NCI-H2171 treated with DMSO at 0.1 percent for 48 hours (cell line): Measurements from ENCODE around the gene PFKM.

Experiments used
- DNase-seq: peaks from one replicate; lab custom pipeline; 2025; lab: John Stamatoyannopoulos, UW

PFKM gene

DNA sequence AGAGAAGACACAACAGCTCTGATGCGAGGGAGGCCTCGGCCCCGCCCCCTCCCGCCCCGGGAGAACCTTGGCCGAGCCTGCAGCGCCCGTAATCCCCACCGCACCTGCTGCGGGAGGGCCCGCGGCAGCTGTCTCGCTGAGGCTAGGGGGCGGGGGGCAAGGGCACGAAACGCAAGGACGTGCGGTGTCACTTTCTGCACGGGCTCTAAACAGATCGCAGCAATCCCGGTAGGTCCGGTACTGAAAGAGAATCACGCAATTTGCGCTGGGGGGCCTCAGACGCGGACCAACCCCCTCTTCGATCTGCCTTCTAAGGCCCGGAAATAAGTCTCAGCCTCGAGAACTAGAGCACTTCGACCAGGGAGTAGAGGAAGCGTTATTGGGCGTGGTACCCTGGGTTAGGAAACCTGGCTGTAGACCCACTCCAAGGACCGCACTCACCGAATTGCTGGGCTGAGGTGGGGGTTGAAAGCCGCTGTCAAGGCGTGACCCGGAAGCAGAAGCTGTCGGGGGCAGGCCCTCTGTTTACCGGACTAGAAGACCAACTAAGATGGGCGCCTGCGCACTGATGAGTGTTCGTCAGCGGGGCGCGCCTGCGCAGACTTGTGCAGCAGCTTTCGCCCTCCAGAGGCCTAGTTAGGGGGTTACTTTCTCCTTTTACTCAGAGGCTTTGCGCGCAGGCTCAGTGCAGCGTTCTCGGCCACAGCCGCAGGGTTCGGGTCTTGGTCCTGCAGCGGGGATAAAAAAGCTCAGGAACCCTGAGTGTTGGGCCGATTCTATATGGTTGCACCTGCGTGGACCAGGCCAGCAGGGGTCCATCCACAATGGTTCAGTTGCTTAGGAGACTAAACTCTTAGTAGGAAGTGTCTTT is 38.1 kb downstream of the PFKM start, which contains the start of gene ASB8:
Gene ASB8 (minus strand): TSS at position 498 of the 871 bp plus-strand sequence. CDS start 4,019 bp downstream, outside the sequence.
- DNase-seq = peak; percentile 99

DNA sequence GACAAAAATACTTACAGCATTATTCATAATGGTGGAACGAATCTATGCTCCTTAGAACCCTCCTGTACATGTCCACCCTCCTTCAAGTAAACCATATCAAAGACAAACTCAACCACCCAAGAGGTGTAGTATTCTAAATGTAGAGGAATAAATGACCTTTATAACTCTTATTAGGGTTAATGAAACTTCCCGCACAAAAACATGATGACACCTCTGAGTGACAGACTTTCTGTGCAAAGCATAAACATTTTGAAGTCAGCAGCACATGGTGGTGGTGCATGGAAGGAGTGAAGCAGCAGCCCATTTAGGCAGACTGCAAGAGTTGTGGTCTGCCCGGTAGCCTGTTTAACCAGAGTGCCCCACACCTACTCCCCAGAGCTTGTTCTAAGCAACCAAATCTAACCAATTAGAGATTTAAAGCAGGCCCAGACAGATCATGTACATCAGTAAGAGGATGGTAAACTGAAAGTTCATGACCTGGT is 38.8 kb downstream of the PFKM start:
- DNase-seq = no peak

DNA sequence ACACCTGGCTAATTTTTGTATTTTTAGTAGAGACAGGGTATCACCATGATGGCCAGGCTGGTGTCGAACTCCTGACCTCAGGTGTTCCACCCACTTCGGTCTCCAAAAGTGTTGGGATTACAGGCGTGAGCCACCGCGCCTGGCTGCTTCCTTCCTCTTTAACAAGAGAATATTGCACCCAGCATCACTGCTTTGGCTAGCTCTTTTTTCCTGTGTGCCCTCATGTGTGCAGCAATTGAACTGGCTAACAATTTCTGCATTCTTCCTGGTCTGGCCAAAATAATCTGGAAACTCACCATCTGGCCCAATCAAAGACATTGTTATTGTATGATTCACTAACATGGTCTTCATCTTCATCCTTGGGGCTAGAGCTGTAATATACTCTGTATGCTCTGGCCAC is 40.9 kb downstream of the PFKM start:
- DNase-seq = no peak

DNA sequence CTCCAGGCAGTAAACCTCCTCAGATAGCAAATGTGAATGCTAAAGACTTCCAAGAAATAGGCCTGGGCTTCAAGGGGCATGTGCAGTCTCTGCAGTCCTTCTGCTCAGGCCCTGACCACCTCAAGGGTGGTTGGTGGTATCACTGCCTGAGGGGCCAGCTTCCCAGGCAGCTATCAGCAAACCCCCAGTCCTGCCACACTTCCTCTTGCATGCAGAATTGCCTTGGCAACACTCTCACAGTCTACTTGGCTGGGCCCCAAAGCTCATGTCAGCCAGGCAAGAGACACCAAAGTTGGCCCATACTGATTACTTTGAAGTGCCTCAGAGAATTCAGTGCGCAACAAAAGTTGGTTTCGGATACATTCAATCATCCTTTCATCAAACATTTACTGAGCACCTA is 41.6 kb downstream of the PFKM start:
- DNase-seq = no peak

DNA sequence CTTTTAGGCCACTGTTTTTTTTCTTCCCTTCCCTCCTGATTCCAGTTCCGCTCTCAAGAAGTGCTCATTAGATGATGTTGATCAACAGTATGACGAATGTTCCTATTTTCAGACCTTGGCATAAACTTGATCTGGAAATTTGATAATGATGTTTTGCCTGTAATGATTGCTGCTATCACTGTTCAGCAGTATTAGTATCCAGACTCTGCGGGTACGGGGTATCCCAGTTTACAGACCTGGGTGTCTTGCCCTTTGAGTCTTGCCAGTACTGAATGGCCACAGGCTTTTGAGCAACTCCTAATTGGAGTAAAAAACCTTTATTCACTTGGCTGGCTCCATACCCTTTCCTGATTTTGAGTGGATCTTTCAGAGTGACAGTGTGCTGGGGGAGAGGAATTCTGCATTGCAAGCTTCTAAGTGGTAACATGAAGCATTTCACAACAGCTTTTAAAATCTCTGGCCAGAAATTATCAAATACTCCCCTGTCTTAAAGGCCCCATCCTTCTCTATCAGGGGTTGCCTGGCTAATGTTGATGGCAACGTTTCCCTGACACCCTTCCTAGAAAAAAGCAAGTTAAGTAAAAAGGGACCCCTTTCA is 44.1 kb downstream of the PFKM start:
- no peak for DNase-seq

DNA sequence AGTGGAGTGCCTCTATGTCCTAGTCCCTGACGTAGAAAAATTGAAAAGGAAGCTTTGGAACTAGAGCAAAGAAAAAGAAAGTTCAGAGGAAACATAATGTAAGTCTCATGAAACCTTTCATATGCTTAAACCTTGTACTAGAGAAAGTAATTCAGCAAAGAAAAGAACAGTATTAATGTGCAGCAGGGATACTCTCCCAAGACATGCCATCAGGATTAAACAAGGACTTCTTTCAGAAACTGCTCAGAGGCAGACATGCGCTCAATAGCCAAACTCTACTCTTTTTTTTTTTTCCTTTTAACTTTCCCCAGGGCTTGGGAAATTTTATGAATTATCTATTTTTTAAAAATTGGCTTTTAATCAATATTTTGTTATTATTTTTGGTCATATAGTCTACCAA is 45.3 kb downstream of the PFKM start:
- DNase-seq = no peak

DNA sequence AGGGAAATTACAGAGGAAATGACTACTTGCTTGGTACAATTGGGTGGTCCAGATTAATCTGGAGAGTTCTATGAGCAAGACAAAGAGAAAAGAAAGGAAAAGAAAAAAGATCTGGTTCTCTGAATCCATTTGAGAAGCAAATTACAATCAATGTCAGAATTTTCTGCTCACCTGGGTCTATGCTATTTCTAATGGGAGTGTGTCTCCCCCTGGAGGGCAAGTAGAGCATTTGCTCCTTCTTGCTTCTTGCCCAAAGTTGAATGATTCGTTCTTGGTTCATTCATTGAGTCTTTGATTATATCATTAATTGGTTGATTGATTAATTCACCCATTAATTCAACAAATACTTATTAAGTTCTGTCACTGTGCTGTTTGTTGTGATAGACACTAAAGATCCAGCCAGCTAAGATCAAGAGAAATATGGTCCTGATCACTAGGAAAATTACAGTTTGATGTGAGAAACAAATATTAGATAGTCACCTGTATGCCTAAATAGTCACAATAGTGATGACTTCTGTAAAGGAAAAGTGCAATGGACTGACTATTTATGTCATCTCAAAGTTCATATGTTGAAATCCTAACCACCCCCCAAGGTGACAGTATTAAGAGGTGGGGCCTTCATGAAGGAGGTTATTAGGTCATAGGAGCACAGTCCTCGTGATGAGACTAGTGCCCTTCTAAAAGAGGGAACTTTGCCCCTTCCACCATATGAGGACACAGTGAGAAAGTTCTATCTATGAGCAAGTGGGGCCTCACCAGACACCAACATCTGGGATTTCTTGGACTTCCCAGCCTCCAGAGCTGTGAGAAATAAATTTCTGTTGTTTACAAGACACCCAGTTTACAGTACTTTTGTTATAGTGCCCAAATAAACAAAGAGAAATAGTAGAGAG is 46.2 kb downstream of the PFKM start:
- DNase-seq = peak; percentile 61

GRCh38 chr12:48169011-48169410 is 49.8 kb downstream of the PFKM start:
- DNase-seq = no peak

- DNase-seq = peak; percentile 74
These were observed 56.7 kb downstream of the PFKM start for GRCh38 chr12:48175613-48176416.

- DNase-seq = no peak
These were observed 57.2 kb downstream of the PFKM start for GRCh38 chr12:48176417-48176751.

DNA sequence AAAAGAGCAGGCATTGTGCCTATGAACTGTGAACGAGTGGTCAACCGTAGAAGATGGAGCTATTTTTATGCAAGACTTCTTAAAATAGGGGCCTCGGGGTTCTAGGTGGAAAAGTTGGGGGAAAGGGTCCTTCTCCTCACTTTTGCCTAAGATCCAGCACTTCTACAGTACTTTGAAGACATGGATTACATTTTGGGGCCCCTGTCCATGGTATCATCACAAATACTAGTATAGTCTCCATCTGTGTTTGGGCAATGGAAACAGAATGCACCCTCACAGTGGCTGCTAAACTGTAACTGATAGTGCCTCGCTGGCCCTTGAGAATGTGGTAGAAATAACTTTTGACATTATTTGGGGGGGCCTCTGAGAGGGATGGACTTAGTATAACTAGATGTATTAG is 58.8 kb downstream of the PFKM start:
- no peak for DNase-seq

- DNase-seq = no peak
These were observed 60.3 kb downstream of the PFKM start for GRCh38 chr12:48179466-48179865.

GRCh38 chr12:48180424-48180823 is 61.3 kb downstream of the PFKM start:
- DNase-seq = no peak

DNA sequence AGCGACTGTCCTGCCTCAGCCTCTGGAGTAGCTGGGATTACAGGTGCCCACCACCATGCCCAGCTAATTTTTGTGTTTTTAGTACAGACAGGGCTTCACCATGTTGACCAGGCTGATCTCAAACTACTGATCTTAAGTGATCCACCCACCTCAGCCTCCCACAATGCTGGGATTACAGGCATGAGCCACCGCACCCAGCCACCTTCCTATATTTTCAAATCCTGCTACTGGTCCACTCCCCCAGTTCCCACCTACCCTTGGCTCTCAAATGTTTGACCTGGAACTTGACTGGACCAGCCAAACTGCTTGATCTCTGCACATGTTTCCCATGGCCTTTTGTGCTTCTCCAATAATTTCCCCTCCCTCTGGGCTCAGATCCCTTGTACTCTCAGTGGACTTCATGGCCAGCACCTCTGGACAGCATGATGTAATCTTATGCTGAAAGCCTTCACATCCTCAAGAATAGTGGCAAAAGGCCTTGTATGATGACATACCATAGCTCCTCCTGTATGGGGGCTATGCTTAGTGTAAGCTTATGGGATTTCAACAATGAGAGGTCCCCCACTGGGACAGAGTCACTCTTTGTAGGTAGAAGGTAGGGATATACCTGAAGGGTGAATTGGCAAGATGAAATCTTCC is 61.8 kb downstream of the PFKM start:
- DNase-seq = no peak

GRCh38 chr12:48182631-48183030 is 63.5 kb downstream of the PFKM start:
- DNase-seq = no peak

DNA sequence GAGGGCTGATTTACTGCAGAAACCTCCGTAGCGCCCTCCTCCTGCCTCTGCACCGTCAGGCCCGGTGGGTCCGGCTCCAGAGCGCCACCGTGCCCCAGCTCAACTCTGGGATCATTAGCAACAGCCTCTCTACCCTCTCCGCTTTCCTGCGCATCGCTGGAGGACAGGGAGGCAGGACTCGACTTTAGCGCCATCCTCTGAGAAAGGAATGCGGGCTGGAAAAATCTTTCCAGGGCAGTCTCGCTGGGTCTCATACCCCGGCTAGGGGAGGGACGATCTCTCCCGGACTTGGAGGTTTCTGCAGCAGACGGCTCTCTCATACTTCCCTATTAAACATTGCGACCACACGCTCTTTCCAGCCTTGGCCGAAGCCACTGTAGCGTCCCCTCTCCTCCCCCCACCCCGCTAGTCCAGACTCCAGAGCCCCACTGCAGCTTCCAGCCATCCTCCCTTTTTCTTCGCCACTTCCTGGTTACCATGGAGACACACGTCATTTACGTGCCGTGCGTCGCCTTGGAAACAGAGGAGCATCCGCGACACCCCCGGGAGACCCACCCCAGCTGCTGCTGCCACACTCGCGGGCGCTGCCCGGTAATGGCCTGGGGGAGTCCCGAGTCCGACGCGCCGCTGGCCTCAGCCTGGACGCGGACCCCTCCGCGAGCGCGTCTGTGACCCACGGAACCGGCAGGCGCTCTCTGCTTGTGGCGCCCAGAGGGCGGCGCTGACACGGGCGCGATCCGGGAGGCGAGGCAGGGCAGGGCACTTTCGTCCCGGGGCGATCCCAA is 64.1 kb downstream of the PFKM start, which contains the start of gene CCDC184:
Gene CCDC184 (plus strand): TSS at position 554 of the 785 bp plus-strand sequence. CDS start 479 bp downstream, outside the sequence.
- peak; percentile 83 for DNase-seq

GRCh38 chr12:48183876-48184548 is 64.8 kb downstream of the PFKM start:
- DNase-seq = no peak

- DNase-seq = no peak
These were observed 65.4 kb downstream of the PFKM start for GRCh38 chr12:48184549-48184922.

GRCh38 chr12:48185181-48185919 is 66.2 kb downstream of the PFKM start:
- no peak for DNase-seq
